Psoas muscle (tissue), 8 donors: ENCODE data around the gene NUP43. TPM values are rescaled to one million over a fixed set of nuclear protein-coding genes. Genes with fewer than 3 reads are reported as not detected.

Source experiments
- ATAC-seq, 4 donors: fragments of 200-7000 bp; cut with Tn5 transposase; one replicate each; pipeline ENCODE4 v1.9.1; 2020; ENCODE audit warnings: moderate library complexity in 3 of 4, mild to moderate bottlenecking in 2 of 4
- DNase-seq, 2 donors: peaks; one replicate each; pipeline ENCODE4 v3.0.0-alpha.2; 2020
- H3K27ac ChIP-seq: fragments of 200-600 bp; one replicate; pipeline ENCODE4 v1.8.0; 2022
- H3K27me3 ChIP-seq, 3 donors: fragments of 200-600 bp in 1 of 3; one replicate each; pipeline versions ENCODE4 v1.6.1 to v1.8.0; 2013 to 2022; ENCODE audit warnings: low read length in 2 of 3, mild to moderate bottlenecking in 2 of 3, moderate library complexity in 1 of 3; ENCODE audit not compliant: insufficient read depth in 3 of 3
- H3K36me3 ChIP-seq, 2 donors: fragments of 200-600 bp in 1 of 2; one replicate each; pipeline versions ENCODE4 v1.6.1 to v1.8.0; 2013 to 2022; ENCODE audit warnings: low read depth in 1 of 2, mild to moderate bottlenecking in 1 of 2, moderate library complexity in 1 of 2; ENCODE audit not compliant: insufficient read depth in 1 of 2
- H3K4me1 ChIP-seq: fragments of 200-600 bp; one replicate; pipeline ENCODE4 v1.8.0; 2022
- H3K4me3 ChIP-seq: fragments of 200-600 bp; one replicate; pipeline ENCODE4 v1.8.0; 2022; ENCODE audit warnings: mild to moderate bottlenecking
- H3K9me3 ChIP-seq: fragments of 200-600 bp; one replicate; pipeline ENCODE4 v1.8.0; 2022
- WGBS, 3 donors: extraction: QIAGEN DNeasy Blood & Tissue Kit; methylation state at CpG; one replicate each; pipeline versions ENCODE4 v1.1.6 to v1.1.7; 2013; 5-methylcytosine and 5-hydroxymethylcytosine counted together
- intact Hi-C, 2 donors: fragments of 100-400 bp; cut with DNase I; formaldehyde crosslinking; loops; one replicate each; pipeline versions ENCODE4 v1.11.0 to v1.14.2; 2022
- polyA plus RNA-seq, 3 donors: library from polyadenylated mRNA; stranded (reverse); fragments of 200-250 nt; gene quantifications; one replicate each; pipeline ENCODE4 v1.2.3, GENCODE V29; 2013
- total RNA-seq, 4 donors: library from RNA; stranded (reverse); fragmentation: NEBNext Ultra II Directional in 2 of 4; extraction: Animal tissue kit (Norgen Biotek cat#: 25700) in 2 of 4; gene quantifications; one replicate each; pipeline versions ENCODE4 v1.2.1 to v1.2.4, GENCODE V29; 2021 to 2023
- TF ChIP-seq, protein P1 (sequence below): fragments of 200-600 bp; IDR thresholded peaks from one replicate; pipeline ENCODE4 v1.8.0; 2022; ENCODE audit warnings: antibody characterized with exemption
- donor health status: healthy with polysubstance abuse.
- donor health status: DM: no; HTN: no; CAD: no; lungs with moderate emphysema.
- donor health status: Bipolar disorder and iron deficiency.
- donor health status: healthy.
- donor health status: DM: yes; HTN: yes; CAD: no.
- donor health status: DM: no; HTN: no; CAD: no.
- donor health status: DM: no; HTN: no; CAD: no.
- donor health status: DM: yes; HTN: yes; CAD: no.

The NUP43 gene
- total and polyA plus RNA-seq, 7 donors: 7.3 to 26.8 (median 17.4) TPM

DNA sequence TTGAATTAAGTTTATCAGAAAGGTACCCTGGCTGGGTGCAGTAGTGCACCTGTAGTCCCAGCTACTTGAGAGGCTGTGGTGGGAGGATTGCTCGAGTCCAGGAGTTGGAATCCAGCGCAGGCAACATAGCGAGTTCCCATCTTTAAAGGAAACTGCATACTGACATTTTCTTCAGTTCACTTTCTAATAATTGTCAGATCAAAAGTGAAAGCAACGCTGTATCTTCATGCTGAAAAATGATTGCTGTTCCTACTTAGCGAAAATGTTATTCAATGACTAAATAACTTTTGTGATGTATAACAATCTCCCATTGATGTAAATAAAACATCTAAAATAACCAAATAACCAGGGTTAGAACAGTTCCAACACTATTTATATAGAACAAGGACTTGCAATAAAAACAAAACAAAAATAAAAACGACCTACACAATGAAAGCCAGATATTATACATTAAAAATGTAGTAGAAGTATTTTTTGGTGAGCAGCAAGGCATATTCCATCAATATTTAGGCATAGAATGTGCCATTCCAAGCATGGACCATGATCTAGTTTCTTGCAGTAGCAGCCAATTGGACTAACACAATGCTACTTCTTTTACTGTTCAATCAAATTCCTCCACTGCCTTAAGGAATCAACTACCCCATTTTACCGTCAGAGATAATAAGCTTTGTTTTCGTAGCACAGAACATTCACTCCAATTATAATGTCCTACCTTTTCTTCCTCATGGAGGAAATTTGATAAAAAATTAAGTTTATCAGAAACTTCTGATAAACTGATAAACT, 30.0 kb downstream of the NUP43 start:
- Histone ChIP-seq H3K27ac (peak overlapping the region; percentile 100), H3K36me3 (no peaks in the 10 kb centered on the region), H3K9me3 (no peaks in the 10 kb centered on the region), H3K27me3 (no peaks in the 10 kb centered on the region), H3K4me1 (peaks cover 33% of the 10 kb centered on the region), H3K4me3 (peak overlapping the region; percentile 99)
- WGBS, 3 donors: 24 to 25% (median 25%) methylated on average over 8 of the region's 8 CpGs
- DNase-seq: no peak
- ATAC-seq: no peak
- TF ChIP-seq, protein P1, sequence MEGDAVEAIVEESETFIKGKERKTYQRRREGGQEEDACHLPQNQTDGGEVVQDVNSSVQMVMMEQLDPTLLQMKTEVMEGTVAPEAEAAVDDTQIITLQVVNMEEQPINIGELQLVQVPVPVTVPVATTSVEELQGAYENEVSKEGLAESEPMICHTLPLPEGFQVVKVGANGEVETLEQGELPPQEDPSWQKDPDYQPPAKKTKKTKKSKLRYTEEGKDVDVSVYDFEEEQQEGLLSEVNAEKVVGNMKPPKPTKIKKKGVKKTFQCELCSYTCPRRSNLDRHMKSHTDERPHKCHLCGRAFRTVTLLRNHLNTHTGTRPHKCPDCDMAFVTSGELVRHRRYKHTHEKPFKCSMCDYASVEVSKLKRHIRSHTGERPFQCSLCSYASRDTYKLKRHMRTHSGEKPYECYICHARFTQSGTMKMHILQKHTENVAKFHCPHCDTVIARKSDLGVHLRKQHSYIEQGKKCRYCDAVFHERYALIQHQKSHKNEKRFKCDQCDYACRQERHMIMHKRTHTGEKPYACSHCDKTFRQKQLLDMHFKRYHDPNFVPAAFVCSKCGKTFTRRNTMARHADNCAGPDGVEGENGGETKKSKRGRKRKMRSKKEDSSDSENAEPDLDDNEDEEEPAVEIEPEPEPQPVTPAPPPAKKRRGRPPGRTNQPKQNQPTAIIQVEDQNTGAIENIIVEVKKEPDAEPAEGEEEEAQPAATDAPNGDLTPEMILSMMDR: no peak
- intact Hi-C loops: loop anchor here (5.0 to 10.0 kb wide), 2 partner anchors 69 to 152 kb away; partner anchors contain the start of genes GINM1 (in 2 of the 2) and KATNA1 (in 1 of the 2)

DNA sequence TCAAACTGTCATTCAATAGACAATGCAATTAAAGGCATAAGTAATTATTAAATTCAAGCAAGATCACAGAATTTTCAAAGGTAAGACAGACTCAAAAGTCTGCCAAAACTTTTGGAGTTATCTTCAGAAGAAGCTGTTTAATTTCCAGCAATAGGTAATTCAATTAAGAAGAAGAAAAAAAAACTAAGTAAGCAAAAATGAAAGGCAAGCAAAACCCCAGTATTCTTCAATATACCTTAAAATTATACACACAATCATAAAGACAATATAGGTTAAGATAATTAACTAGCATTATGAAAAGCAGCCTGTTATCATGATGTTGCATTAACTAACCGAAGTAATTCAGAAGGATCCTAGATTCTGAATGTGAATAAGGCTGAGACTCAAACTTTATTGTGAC, 31.9 kb downstream of the NUP43 start:
- no peak for DNase-seq
- H3K9me3 ChIP-seq: no peaks in the 10 kb centered on the region
- H3K4me1 ChIP-seq: peaks cover 43% of the 10 kb centered on the region
- H3K36me3 ChIP-seq: no peaks in the 10 kb centered on the region
- 96 to 98% (median 97%) methylated on average over 1 of the region's 1 CpG for whole genome bisulfite sequencing, 3 donors
- H3K27me3 ChIP-seq: no peaks in the 10 kb centered on the region
- TF ChIP-seq, protein P1: no peak
- peak overlapping the region; percentile 17 for H3K4me3 ChIP-seq
- H3K27ac ChIP-seq: no peak overlapping the region
- no peak for ATAC-seq
- intact Hi-C loops: loop anchor here (10.0 kb wide), 1 partner anchor 150 kb away; the partner anchor contains the start of gene GINM1 (in 2 of the 2)

DNA sequence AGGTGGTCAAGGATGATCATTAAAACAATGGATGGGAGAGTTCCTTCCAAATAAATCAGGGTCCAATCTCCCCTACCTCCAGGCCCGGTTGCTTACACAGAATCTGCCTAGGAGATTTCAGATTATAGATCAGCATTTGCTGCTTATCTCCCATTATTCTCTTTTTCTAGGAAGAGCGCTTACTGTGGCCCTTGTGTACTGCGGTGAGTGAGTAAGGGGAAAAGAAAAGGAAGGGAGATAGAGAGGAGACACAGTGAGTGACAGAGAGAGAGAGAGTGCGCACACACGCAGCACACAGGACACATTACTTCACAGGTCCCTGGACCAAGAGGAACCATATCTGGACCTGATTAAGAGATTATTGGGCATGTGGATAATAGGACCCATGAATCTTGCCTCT, 34.6 kb downstream of the NUP43 start:
- DNase-seq (no peak), ATAC-seq (no peak)
- Histone ChIP-seq H3K4me3 (no peak overlapping the region), H3K9me3 (no peaks in the 10 kb centered on the region), H3K27ac (no peak overlapping the region), H3K4me1 (peaks cover 57% of the 10 kb centered on the region), H3K27me3 (no peaks in the 10 kb centered on the region), H3K36me3 (no peaks in the 10 kb centered on the region)
- 96 to 100% (median 97%) methylated on average over 5 of the region's 5 CpGs for WGBS, 3 donors
- intact Hi-C loops: loop anchor here (10.0 kb wide), 1 partner anchor 147 kb away; the partner anchor contains the start of gene GINM1 (in 2 of the 2)
- TF ChIP-seq, protein P1: no peak

DNA sequence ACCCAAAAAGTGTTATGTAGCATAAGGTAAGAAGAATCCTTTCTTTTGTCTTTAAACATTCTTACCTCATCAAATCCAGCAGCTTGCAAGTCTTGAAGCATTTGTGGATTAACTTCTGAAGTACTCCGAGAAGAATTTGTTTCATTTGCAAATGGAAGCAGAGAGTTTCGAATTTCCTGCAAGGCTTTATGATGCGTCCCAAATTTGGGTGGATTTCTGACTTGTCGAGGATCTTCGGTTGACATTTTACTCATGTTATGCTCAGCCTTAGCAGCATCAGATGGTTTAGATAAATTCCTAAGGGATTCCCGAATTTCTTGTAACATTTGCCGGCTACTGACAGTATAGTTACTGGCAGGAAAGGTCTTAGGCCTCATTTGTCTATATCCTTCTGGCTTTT, 44.6 kb downstream of the NUP43 start:
- Histone ChIP-seq H3K4me1 (peaks cover 32% of the 10 kb centered on the region), H3K4me3 (peak overlapping the region; percentile 6), H3K27ac (no peak overlapping the region), H3K36me3 (peaks cover 0 to 13% of the 10 kb centered on the region in 2 donors), H3K27me3 (no peaks in the 10 kb centered on the region), H3K9me3 (no peaks in the 10 kb centered on the region)
- TF ChIP-seq, protein P1: no peak
- ATAC-seq (no peak), DNase-seq (no peak)
- WGBS, 3 donors: 38 to 51% (median 42%) methylated on average over 7 of the region's 7 CpGs
- intact Hi-C loops: no loop called here
